HepG2 (cell line): Measurements from ENCODE around the gene FOLR2.

Experiments
- BRCA1 ChIP-seq: sonication (generic); formaldehyde crosslinking; IDR thresholded peaks from 2 replicates; pipeline ENCODE4 v1.4.0; 2020; ENCODE audit warnings: missing genetic modification reagents
- CBX5 ChIP-seq: sonication (generic); formaldehyde crosslinking; IDR thresholded peaks from 2 replicates; pipeline ENCODE4 v1.4.0; 2020; ENCODE audit warnings: missing genetic modification reagents, borderline replicate concordance
- HNRNPK ChIP-seq: fragments of 200-400 bp; formaldehyde crosslinking; IDR thresholded peaks from 2 replicates; pipeline ENCODE4 v1.6.1; 2018; ENCODE audit warnings: low read length, low read depth, moderate library complexity, mild to moderate bottlenecking; ENCODE audit not compliant: poor library complexity, severe bottlenecking
- JUNB ChIP-seq: sonication (generic); formaldehyde crosslinking; IDR thresholded peaks from 2 replicates; pipeline ENCODE4 v1.8.0; 2022; ENCODE audit warnings: missing genetic modification reagents, mild to moderate bottlenecking, borderline replicate concordance
- NFAT5 ChIP-seq: sonication (generic); formaldehyde crosslinking; IDR thresholded peaks from 2 replicates; pipeline ENCODE4 v1.4.0; 2020; ENCODE audit warnings: missing genetic modification reagents
- SPEN ChIP-seq: sonication (generic); formaldehyde crosslinking; IDR thresholded peaks from 2 replicates; pipeline ENCODE4 v1.5.1; 2020; ENCODE audit warnings: low read depth, mild to moderate bottlenecking, missing genetic modification reagents
- TBX3 ChIP-seq: fragments of 450-650 bp; IDR thresholded peaks from 2 replicates; pipeline ENCODE4 v1.6.1; 2017; ENCODE audit warnings: antibody characterized with exemption, mild to moderate bottlenecking, inconsistent platforms, borderline replicate concordance

- TF ChIP-seq NFAT5 (CRISPR knock-in tag) = no peak
- TF ChIP-seq TBX3 = no peak
- no peak for TF ChIP-seq BRCA1 (CRISPR knock-in tag)
- no peak for TF ChIP-seq HNRNPK
- TF ChIP-seq CBX5 (CRISPR knock-in tag) = no peak
- TF ChIP-seq SPEN (CRISPR knock-in tag) = no peak
- no peak for TF ChIP-seq JUNB (CRISPR knock-in tag)
Observed at GRCh38 chr11:72191961-72192381, 24.6 kb upstream of the FOLR2 start, which contains the start of gene FOLR1.
